ENCODE measurements around the gene HOXA9. TPM values are rescaled to one million over a fixed set of nuclear protein-coding genes. Genes with fewer than 3 reads are reported as not detected.

The HOXA9 gene
- total and polyA plus RNA-seq, 2 of the 4 experiments (the other 2 are of a cell fraction): 0.18 to 0.32 TPM

DNA sequence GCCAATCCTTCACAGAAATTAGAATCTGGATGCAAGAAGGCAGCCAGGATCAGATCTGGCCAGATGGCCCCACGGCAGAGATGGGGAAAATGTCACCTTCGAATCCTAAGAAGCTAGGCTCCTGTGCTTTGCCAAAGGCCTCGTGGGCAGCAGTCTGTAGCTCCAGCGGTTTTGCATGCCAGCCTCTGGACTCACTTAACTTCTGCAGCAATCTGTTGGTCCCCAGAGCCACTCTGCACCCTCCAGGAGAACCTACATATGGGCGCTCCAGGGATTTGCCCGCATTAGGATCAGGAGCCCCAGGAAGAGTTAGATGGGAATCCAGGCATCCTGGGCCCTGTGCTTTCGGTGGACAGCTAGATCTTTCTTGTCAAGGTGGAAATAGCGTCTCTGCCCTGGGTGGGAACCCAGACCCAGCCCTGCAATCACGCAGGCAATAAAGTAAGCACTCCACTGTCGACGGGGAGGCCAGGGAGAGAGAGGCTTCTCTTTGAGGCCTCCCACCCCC lies 44.6 kb upstream of the HOXA9 start:
- ATAC-seq (ENCODE audit: low read depth): no peak
- intact Hi-C loops (cut with micrococcal nuclease) (loop anchor here (1.0 to 5.0 kb wide), 4 partner anchors 366 to 812 kb away; partner anchors contain the start of gene HIBADH), in situ Hi-C loops (cut with MboI; ENCODE audit: low sequenced_read_pairs) (loop anchor here (10.0 kb wide), 1 partner anchor 565 kb away; no protein-coding TSS in a partner anchor), dilution Hi-C loops (cut with HindIII; ENCODE audit: low sequenced_read_pairs, unreplicated experiment) (no loop called here)
- H2BK20ac ChIP-seq (ENCODE audit: low read depth, low read length): no peak overlapping the region
- H4K5ac ChIP-seq (ENCODE audit: low read depth, low read length): no peak overlapping the region
- H3K18ac ChIP-seq (ENCODE audit: low read depth, low read length): no peak overlapping the region
- H2BK120ac ChIP-seq (ENCODE audit: low read depth, low read length): no peak overlapping the region
- 26% methylated on average over 4 of the region's 11 CpGs; no CpG with 5 or more reads in 1 of the 2 experiments for WGBS, 2 experiments (ENCODE audit: extremely low coverage in 2 of 2, insufficient read length in 1 of 2)
- no peak overlapping the region for H3K9ac ChIP-seq (ENCODE audit: low read depth, low read length)
- H3K27ac ChIP-seq (ENCODE audit: insufficient read depth, low read length): no peak overlapping the region
- no peak overlapping the region for H2AK9ac ChIP-seq (replicated peaks; ENCODE audit: low read depth, low read length, poor library complexity)
- peaks cover 5% of the 10 kb centered on the region; the same call in 1 of the 2 replicates for H3K9me3 ChIP-seq (ENCODE audit: control insufficient read depth, insufficient read depth, low read length)
- no peak for DNase-seq
- no peak overlapping the region for H3K23ac ChIP-seq (ENCODE audit: low read depth, low read length)
- H3K9me1 ChIP-seq (ENCODE audit: insufficient read depth, low read length): no peaks in the 10 kb centered on the region
- H2BK15ac ChIP-seq (ENCODE audit: low read depth, low read length): no peak overlapping the region
- H2AFZ ChIP-seq (replicated peaks; ENCODE audit: low read length, poor library complexity): no peak overlapping the region
- CTCF ChIA-PET: interaction anchor here (0.6 to 0.8 kb wide), 3 partner anchors 407 to 695 kb away, joined by 3 read pairs; no protein-coding TSS in a partner anchor
- H4K8ac ChIP-seq (ENCODE audit: low read depth in 2 of 2, low read length in 2 of 2): no peak overlapping the region
- no peak overlapping the region for H3K56ac ChIP-seq (ENCODE audit: extremely low read depth, insufficient read depth, low read length)
- TF ChIP-seq RCOR1 (IDR thresholded peaks at IDR 0.05; ENCODE audit: insufficient replicate concordance, low read length): no peak
- H4K91ac ChIP-seq (ENCODE audit: insufficient read depth, low read depth, low read length): no peak overlapping the region
- POLR2A ChIA-PET (ENCODE audit: unreplicated experiment): no interaction called here
- no peak overlapping the region for H2AK5ac ChIP-seq (ENCODE audit: low read depth, low read length)
- BruUV-seq (replicated peaks): no TSS peak
- no peaks in the 10 kb centered on the region for H3K79me1 ChIP-seq (ENCODE audit: low read depth in 1 of 2, low read length in 2 of 2)
- H3K27me3 ChIP-seq (ENCODE audit: control insufficient read depth, insufficient read depth, low read length): peaks cover 95% of the 10 kb centered on the region
- H3K14ac ChIP-seq (replicated peaks; ENCODE audit: low read depth, low read length): no peak overlapping the region
- no peak overlapping the region for H2BK5ac ChIP-seq (ENCODE audit: low read depth, low read length, poor library complexity, severe bottlenecking)
- peaks cover 1% of the 10 kb centered on the region; the same call in 1 of the 2 replicates for H3K4me1 ChIP-seq (ENCODE audit: control insufficient read depth, insufficient read depth, low read length)
- no peak overlapping the region for H3K4me2 ChIP-seq (ENCODE audit: low read depth, low read length)
- peaks cover 8% of the 10 kb centered on the region; the same call in 1 of the 2 replicates for H4K20me1 ChIP-seq (ENCODE audit: insufficient read depth, low read length)
- no peaks in the 10 kb centered on the region for H3K36me3 ChIP-seq (ENCODE audit: control insufficient read depth, insufficient read depth, low read length)
- H3K4ac ChIP-seq (ENCODE audit: low read depth, low read length): no peak overlapping the region
- H3K4me3 ChIP-seq (ENCODE audit: insufficient read depth, low read depth, low read length): no peak overlapping the region

Data from IMR-90 (cell line).